ENCODE results near the gene SLC6A11.

- TF ChIP-seq ZC3H10 (CRISPR knock-in tag; IDR thresholded peaks at IDR 0.05) (no peak), PPARA (CRISPR knock-in tag; IDR thresholded peaks at IDR 0.05; ENCODE audit: borderline replicate concordance) (no peak), PATZ1 (CRISPR knock-in tag; IDR thresholded peaks at IDR 0.05; ENCODE audit: borderline replicate concordance) (no peak), CSDC2 (CRISPR knock-in tag; IDR thresholded peaks at IDR 0.05) (no peak)
Observed at GRCh38 chr3:10790713-10791112, 25.3 kb upstream of the SLC6A11 start.

All from SK-N-SH treated with all-trans-retinoic acid at 6 μM for 48 hours (cell line).